Measurements from ENCODE around the gene CCDC102A.

The CCDC102A gene

GRCh38 chr16:57517397-57518367 is 18.7 kb downstream of the CCDC102A start:
- no peak for FAIRE-seq

- FAIRE-seq: no peak
Measured at GRCh38 chr16:57516773-57517172, 19.6 kb downstream of the CCDC102A start.

- no peak for FAIRE-seq
Measured at GRCh38 chr16:57516176-57516725, 20.1 kb downstream of the CCDC102A start.

- no peak for FAIRE-seq
Measured at GRCh38 chr16:57514791-57515600, 21.4 kb downstream of the CCDC102A start.

GRCh38 chr16:57514371-57514770 is 22.0 kb downstream of the CCDC102A start:
- FAIRE-seq: no peak

- no peak for FAIRE-seq
Measured at GRCh38 chr16:57513371-57514102, 22.8 kb downstream of the CCDC102A start.

GRCh38 chr16:57512296-57513001 is 23.9 kb downstream of the CCDC102A start:
- no peak for FAIRE-seq

- FAIRE-seq: no peak
Measured at GRCh38 chr16:57510016-57510871, 26.1 kb downstream of the CCDC102A start.

- FAIRE-seq: no peak
Measured at GRCh38 chr16:57509231-57509923, 27.0 kb downstream of the CCDC102A start.

- no peak for FAIRE-seq
Measured at GRCh38 chr16:57508035-57508425, 28.3 kb downstream of the CCDC102A start.

GRCh38 chr16:57507136-57508034 is 29.0 kb downstream of the CCDC102A start:
- FAIRE-seq: no peak

GRCh38 chr16:57505169-57505568 is 31.2 kb downstream of the CCDC102A start:
- FAIRE-seq: no peak

- no peak for FAIRE-seq
Measured at GRCh38 chr16:57504491-57504890, 31.9 kb downstream of the CCDC102A start.

- no peak for FAIRE-seq
Measured at GRCh38 chr16:57504001-57504400, 32.4 kb downstream of the CCDC102A start.

GRCh38 chr16:57503366-57503765 is 33.0 kb downstream of the CCDC102A start:
- no peak for FAIRE-seq

GRCh38 chr16:57502048-57502775 is 34.2 kb downstream of the CCDC102A start:
- no peak for FAIRE-seq

- no peak for FAIRE-seq
Measured at GRCh38 chr16:57501492-57501891, 34.9 kb downstream of the CCDC102A start.

- no peak for FAIRE-seq
Measured at GRCh38 chr16:57500578-57501111, 35.7 kb downstream of the CCDC102A start.
